SH-SY5Y (cell line): ENCODE results near the gene PPEF1.

Source experiments
- GATA2 ChIP-seq: IDR thresholded peaks from 2 replicates; pipeline ENCODE4 v1.6.1; 2011; ENCODE audit warnings: mild to moderate bottlenecking, low read depth, low read length
- GATA3 ChIP-seq: IDR thresholded peaks from 2 replicates; pipeline ENCODE4 v1.6.1; 2011; ENCODE audit warnings: low read depth, mild to moderate bottlenecking, low read length, moderate library complexity

DNA sequence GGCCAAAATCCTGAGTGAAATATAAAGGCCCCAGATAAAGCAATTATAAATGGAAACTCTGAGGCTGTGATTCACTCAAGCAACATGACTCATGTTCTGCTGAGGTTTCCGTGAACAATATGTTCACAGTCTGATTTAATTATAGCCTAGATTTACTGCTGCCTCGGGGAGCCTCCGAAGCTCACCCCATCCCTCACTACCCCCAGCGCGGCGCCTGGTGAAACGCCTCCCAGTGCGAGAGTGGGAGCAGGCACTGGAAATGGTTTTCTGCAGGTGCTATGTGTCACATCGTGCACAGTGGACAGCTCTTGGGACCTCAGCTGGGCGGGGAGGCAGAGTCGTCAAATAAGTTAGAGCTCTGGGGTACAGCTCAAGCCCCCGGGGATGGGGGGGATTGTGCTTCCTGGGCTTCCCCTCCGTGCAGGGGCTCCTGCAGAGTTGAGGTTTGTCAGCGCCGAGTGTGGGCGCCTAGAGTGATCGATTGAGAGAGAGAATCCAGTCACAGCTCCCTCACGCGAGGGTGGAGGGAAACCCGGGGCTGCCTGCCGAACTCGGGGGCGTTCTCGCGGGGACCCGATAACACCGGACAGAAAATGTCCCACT lies 165.8 kb downstream of the PPEF1 start:
- TF ChIP-seq GATA2, result no peak
- no peak for TF ChIP-seq GATA3
